ENCODE data around the gene TBC1D9. TPM values are rescaled to one million over a fixed set of nuclear protein-coding genes. Genes with fewer than 3 reads are reported as not detected.

TBC1D9 gene
- total RNA-seq, 1 experiment from 2014 or later = 21.7 TPM

DNA sequence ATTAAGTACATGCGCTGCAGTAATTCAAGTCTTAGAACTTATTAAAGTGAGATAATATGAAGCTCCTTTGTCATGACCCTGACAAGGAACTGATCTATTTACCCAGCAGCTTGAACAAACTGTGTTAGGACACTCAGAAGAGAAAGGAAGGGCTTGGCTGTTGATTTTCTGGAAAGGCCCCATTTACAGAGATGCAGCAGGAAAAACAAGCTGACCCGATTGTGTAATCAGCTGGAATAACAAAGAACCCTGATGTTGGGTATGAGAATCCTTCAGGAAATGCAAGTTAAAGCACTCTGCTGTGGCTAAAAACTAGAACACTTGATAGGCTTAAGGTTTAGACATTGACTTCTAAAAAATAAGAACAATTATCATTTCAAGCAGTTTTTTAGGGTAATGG lies 64.8 kb downstream of the TBC1D9 start:
- intact Hi-C loops (cut with micrococcal nuclease; ENCODE audit: unreplicated experiment) = no loop called here
- ATAC-seq = no peak
- no peaks in the 10 kb centered on the region for H3K9me3 ChIP-seq (ENCODE audit: control insufficient read depth, insufficient read depth, low read depth, low read length)

DNA sequence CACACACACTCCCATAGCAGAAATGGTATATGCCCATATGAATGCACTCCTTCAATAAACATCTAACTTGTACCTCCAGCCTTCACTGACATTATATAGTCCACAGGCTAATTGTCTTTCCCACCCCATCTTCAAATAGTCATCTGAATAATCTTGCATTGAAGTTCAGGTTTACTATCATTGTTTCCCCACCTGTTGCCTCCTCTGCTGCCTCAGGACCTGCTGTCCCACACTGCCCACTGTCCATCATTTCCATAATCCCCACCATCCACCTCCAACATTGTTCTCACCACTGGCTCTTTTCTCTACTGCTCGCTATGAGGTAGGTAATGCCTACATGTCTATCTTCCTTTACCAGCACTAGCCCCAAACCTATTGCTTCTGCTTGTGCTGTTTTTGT lies 66.1 kb downstream of the TBC1D9 start:
- in situ Hi-C loops (cut with HindIII; ENCODE audit: low pct_unique_long_range_greater_than_20kb, low sequenced_read_pairs) = no loop called here

More for the DNA sequence above, 64.8 kb downstream of the TBC1D9 start:
- no peak overlapping the region for H3K27ac ChIP-seq (ENCODE audit: low read length)
- ChIA-PET CTCF (no interaction called here), POLR2A (no interaction called here)
- H3K4me1 ChIP-seq (ENCODE audit: control insufficient read depth, insufficient read depth, low read length) = no peaks in the 10 kb centered on the region
- in situ Hi-C loops (cut with HindIII; ENCODE audit: low pct_unique_long_range_greater_than_20kb, low sequenced_read_pairs) = no loop called here
- DNase-seq (ENCODE audit: low read depth, low spot score) = no peak
- TF ChIP-seq TCF7L2 (IDR thresholded peaks at IDR 0.05; ENCODE audit: low read depth, low read length) = no peak
- no TSS peak for BruUV-seq (replicated peaks)
- no peaks in the 10 kb centered on the region for H3K36me3 ChIP-seq (ENCODE audit: control insufficient read depth, insufficient read depth, low read length)
- no peak overlapping the region for H3K4me3 ChIP-seq (ENCODE audit: low read depth in 2 of 2, low read length in 2 of 2)
- H3K27me3 ChIP-seq (ENCODE audit: control insufficient read depth, insufficient read depth, low read length) = no peaks in the 10 kb centered on the region

More for the DNA sequence above, 66.1 kb downstream of the TBC1D9 start:
- H3K9me3 ChIP-seq (ENCODE audit: control insufficient read depth, insufficient read depth, low read depth, low read length) = no peaks in the 10 kb centered on the region
- ChIA-PET POLR2A (no interaction called here), CTCF (no interaction called here)
- no peaks in the 10 kb centered on the region for H3K4me1 ChIP-seq (ENCODE audit: control insufficient read depth, insufficient read depth, low read length)
- no peaks in the 10 kb centered on the region for H3K36me3 ChIP-seq (ENCODE audit: control insufficient read depth, insufficient read depth, low read length)
- TF ChIP-seq TCF7L2 (IDR thresholded peaks at IDR 0.05; ENCODE audit: low read depth, low read length) (no peak), SIN3A (IDR thresholded peaks at IDR 0.05; ENCODE audit: borderline replicate concordance, insufficient read depth, low read depth, low read length) (no peak), POLR2AphosphoS5 (IDR thresholded peaks at IDR 0.05; ENCODE audit: low read depth, low read length) (no peak), REST (IDR thresholded peaks at IDR 0.05; ENCODE audit: insufficient read depth in 1 of 2, low read depth in 2 of 2, low read length in 1 of 2) (no peak)
- TF ChIP-seq, protein P1, sequence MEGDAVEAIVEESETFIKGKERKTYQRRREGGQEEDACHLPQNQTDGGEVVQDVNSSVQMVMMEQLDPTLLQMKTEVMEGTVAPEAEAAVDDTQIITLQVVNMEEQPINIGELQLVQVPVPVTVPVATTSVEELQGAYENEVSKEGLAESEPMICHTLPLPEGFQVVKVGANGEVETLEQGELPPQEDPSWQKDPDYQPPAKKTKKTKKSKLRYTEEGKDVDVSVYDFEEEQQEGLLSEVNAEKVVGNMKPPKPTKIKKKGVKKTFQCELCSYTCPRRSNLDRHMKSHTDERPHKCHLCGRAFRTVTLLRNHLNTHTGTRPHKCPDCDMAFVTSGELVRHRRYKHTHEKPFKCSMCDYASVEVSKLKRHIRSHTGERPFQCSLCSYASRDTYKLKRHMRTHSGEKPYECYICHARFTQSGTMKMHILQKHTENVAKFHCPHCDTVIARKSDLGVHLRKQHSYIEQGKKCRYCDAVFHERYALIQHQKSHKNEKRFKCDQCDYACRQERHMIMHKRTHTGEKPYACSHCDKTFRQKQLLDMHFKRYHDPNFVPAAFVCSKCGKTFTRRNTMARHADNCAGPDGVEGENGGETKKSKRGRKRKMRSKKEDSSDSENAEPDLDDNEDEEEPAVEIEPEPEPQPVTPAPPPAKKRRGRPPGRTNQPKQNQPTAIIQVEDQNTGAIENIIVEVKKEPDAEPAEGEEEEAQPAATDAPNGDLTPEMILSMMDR (IDR thresholded peaks at IDR 0.05) = no peak
- H3K27ac ChIP-seq (ENCODE audit: low read length) = no peak overlapping the region
- no TSS peak for BruUV-seq (replicated peaks)
- intact Hi-C loops (cut with micrococcal nuclease; ENCODE audit: unreplicated experiment) = no loop called here
- H3K4me3 ChIP-seq (ENCODE audit: low read depth in 2 of 2, low read length in 2 of 2) = no peak overlapping the region
- ATAC-seq (no peak), DNase-seq (ENCODE audit: low read depth, low spot score) (no peak)
- H3K27me3 ChIP-seq (ENCODE audit: control insufficient read depth, insufficient read depth, low read length) = no peaks in the 10 kb centered on the region
